ENCODE results near the gene SLC9A8. TPM values are rescaled to one million over a fixed set of nuclear protein-coding genes. Genes with fewer than 3 reads are reported as not detected.
A peak's percentile ranks its signal among the peaks of the same experiment; 100 is the strongest.

The SLC9A8 gene
- total RNA-seq, 1 donor from 2014 or later: 9.4 TPM

DNA sequence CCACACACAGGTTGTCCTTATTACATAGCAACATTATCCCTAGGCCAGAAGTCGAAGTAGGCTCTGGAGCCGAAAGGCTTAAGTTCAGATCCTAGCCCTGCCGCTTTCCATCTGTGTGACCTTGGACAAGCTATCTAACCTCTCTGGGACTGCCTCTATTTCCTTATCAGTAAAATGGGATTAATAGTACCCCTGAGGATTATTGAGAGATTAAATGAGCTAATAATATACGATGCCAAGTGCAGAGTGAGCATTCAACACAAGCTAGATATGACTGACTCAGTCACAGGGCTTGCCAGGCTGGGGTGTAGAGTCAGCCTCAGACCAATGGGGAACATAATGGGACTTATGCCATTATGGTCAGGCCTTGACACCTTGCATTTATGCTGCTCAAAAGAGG lies 111.6 kb downstream of the SLC9A8 start:
- no peaks in the 10 kb centered on the region for H3K36me3 ChIP-seq (ENCODE audit: control insufficient read depth, insufficient read depth, low read length)
- H3K27me3 ChIP-seq (ENCODE audit: control insufficient read depth, insufficient read depth, low read length): no peaks in the 10 kb centered on the region
- no peak overlapping the region for H3K4me3 ChIP-seq (ENCODE audit: low read depth, low read length)
- no peak for DNase-seq (ENCODE audit: low read depth)
- TF ChIP-seq, protein P1, sequence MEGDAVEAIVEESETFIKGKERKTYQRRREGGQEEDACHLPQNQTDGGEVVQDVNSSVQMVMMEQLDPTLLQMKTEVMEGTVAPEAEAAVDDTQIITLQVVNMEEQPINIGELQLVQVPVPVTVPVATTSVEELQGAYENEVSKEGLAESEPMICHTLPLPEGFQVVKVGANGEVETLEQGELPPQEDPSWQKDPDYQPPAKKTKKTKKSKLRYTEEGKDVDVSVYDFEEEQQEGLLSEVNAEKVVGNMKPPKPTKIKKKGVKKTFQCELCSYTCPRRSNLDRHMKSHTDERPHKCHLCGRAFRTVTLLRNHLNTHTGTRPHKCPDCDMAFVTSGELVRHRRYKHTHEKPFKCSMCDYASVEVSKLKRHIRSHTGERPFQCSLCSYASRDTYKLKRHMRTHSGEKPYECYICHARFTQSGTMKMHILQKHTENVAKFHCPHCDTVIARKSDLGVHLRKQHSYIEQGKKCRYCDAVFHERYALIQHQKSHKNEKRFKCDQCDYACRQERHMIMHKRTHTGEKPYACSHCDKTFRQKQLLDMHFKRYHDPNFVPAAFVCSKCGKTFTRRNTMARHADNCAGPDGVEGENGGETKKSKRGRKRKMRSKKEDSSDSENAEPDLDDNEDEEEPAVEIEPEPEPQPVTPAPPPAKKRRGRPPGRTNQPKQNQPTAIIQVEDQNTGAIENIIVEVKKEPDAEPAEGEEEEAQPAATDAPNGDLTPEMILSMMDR (IDR thresholded peaks at IDR 0.05; ENCODE audit: insufficient read depth, low read length, poor library complexity, severe bottlenecking): no peak

DNA sequence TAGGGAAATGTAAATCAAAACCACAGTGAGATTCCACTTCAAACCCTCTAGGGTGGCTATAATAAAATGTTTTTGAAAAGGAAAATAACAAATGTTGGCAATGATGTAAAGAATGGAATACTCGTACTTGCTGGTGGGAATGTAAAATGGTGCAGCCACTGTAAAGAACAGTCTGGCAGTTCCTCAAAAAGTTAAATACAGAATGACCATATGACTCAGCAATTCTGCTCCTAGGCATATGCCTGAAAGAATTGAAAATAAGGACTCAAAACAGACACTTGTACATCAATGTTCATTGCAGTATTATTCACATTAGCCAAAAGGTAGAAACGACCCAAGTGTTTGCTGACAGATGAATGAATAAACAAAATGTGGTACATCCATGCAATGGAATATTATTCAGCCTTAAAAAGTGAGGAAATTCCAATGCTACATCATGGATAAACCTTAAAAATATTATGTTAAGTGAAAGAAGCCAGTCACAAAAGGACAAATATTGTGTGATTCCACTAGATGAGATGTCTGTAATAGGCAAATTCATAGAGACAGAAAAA lies 113.3 kb downstream of the SLC9A8 start:
- Histone ChIP-seq H3K4me3 (ENCODE audit: low read depth, low read length) (no peak overlapping the region), H3K27me3 (ENCODE audit: control insufficient read depth, insufficient read depth, low read length) (no peaks in the 10 kb centered on the region), H3K36me3 (ENCODE audit: control insufficient read depth, insufficient read depth, low read length) (no peaks in the 10 kb centered on the region)
- TF ChIP-seq, protein P1 (IDR thresholded peaks at IDR 0.05; ENCODE audit: insufficient read depth, low read length, poor library complexity, severe bottlenecking): no peak
- no peak for DNase-seq (ENCODE audit: low read depth)

DNA sequence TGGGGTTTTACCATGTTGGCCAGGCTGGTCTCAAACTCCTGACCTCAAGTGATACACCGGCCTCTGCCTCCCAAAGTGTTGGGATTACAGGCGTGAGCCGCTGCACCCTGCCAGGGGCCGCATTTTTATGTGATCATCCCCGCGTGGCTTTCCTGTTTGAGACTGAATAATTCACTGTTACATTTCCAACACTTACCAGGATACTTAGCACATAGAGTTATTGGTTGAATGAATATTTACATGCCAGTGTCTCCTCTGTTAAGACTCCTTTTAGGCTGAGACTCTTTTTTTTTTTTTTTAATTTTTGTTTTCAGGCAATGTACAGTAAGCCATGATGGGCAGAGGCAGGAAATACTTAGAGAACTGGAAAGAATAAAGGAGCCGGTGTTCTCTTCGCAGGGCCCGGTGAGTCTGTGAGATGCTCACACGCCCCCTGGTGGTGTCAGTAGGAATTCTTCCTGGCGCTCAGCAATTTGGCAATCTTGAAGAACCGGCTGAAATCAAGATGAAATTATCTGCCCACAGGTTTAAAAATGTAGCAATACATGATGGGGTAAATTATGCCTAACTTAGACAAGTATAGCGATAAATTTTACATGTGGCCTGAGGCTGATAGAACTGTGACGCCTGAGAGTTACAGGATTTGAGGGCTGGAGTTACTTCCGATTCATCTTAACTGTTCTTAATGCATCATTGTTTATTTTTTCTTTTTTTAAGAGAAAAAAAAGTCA lies 115.9 kb downstream of the SLC9A8 start:
- Histone ChIP-seq H3K27me3 (ENCODE audit: control insufficient read depth, insufficient read depth, low read length) (no peaks in the 10 kb centered on the region), H3K4me3 (ENCODE audit: low read depth, low read length) (no peak overlapping the region), H3K36me3 (ENCODE audit: control insufficient read depth, insufficient read depth, low read length) (no peaks in the 10 kb centered on the region)
- DNase-seq (ENCODE audit: low read depth): peak; percentile 49
- TF ChIP-seq, protein P1 (IDR thresholded peaks at IDR 0.05; ENCODE audit: insufficient read depth, low read length, poor library complexity, severe bottlenecking): peak; percentile 93

DNA sequence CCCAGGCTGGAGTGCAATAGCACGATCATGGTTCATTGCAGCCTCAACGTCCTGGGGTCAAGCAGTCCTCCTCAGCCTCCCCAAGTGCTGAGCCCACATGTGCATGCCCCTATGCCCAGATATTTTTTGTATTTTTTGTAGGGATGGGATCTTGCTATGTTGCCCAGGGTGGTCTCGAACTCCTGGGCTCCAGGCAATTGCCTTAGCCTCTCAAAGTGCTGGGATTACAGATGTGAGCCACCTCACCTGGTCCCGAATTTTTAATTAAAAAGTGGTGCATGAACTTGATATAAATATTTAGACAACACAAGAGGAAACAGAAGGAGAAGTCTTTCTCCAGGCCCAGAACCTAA lies 116.5 kb downstream of the SLC9A8 start:
- no peak overlapping the region for H3K4me3 ChIP-seq (ENCODE audit: low read depth, low read length)
- TF ChIP-seq, protein P1 (IDR thresholded peaks at IDR 0.05; ENCODE audit: insufficient read depth, low read length, poor library complexity, severe bottlenecking): no peak
- DNase-seq (ENCODE audit: low read depth): no peak

DNA sequence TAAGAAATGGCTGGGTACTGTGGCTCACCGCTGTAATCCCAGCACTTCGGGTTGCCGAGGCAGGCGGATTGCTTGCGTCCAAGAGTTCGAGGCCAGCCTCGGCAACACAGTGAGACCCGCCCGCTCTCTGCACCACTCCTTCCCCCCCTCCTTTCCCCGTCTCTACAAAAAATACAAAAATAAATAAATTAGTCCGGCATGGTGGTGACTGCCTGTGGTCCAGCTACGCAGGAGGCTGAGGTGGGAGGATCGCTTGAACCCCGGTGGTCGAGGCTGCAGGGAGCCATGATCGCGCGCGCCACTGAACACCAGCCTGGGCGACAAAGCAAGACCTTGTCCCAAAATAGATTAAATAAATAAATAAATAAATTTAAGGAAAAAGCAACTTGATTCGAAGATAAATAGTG lies 123.1 kb downstream of the SLC9A8 start:
- TF ChIP-seq, protein P1 (IDR thresholded peaks at IDR 0.05; ENCODE audit: insufficient read depth, low read length, poor library complexity, severe bottlenecking): no peak
- DNase-seq (ENCODE audit: low read depth): no peak
- Histone ChIP-seq H3K27me3 (ENCODE audit: control insufficient read depth, insufficient read depth, low read length) (no peaks in the 10 kb centered on the region), H3K36me3 (ENCODE audit: control insufficient read depth, insufficient read depth, low read length) (no peaks in the 10 kb centered on the region), H3K4me3 (ENCODE audit: low read depth, low read length) (peak overlapping the region; percentile 20)

More for the DNA sequence above, 116.5 kb downstream of the SLC9A8 start:
- no peaks in the 10 kb centered on the region for H3K36me3 ChIP-seq (ENCODE audit: control insufficient read depth, insufficient read depth, low read length)
- H3K27me3 ChIP-seq (ENCODE audit: control insufficient read depth, insufficient read depth, low read length): no peaks in the 10 kb centered on the region
